Activated naive CD4-positive, alpha-beta T cell treated with anti-CD3 and anti-CD28 coated beads, Interleukin-2, amount 50 U/mL, for 16 hours (primary cell): Measurements from ENCODE around the gene PRRX1.

Experiments used
- DNase-seq: peaks from one replicate; pipeline ENCODE4 v3.0.0-alpha.2; 2020

PRRX1 gene

GRCh38 chr1:170723518-170723917 lies 59.6 kb downstream of the PRRX1 start:
- no peak for DNase-seq

- no peak for DNase-seq
These were observed 61.4 kb downstream of the PRRX1 start for GRCh38 chr1:170725326-170725725.

- no peak for DNase-seq
These were observed 64.0 kb downstream of the PRRX1 start for GRCh38 chr1:170727963-170728362.

- DNase-seq, result no peak
These were observed 65.5 kb downstream of the PRRX1 start for GRCh38 chr1:170729225-170730002.

- no peak for DNase-seq
These were observed 66.1 kb downstream of the PRRX1 start for GRCh38 chr1:170730014-170730413.

- no peak for DNase-seq
These were observed 66.5 kb downstream of the PRRX1 start for GRCh38 chr1:170730438-170730837.

GRCh38 chr1:170731566-170732251 lies 67.8 kb downstream of the PRRX1 start:
- DNase-seq, result no peak

GRCh38 chr1:170732252-170732588 lies 68.3 kb downstream of the PRRX1 start:
- no peak for DNase-seq

GRCh38 chr1:170734412-170735175 lies 70.7 kb downstream of the PRRX1 start:
- DNase-seq, result no peak

- no peak for DNase-seq
These were observed 71.7 kb downstream of the PRRX1 start for GRCh38 chr1:170735366-170736263.

- no peak for DNase-seq
These were observed 75.9 kb downstream of the PRRX1 start for GRCh38 chr1:170739803-170740202.

GRCh38 chr1:170741678-170742077 lies 77.7 kb downstream of the PRRX1 start:
- no peak for DNase-seq

GRCh38 chr1:170742600-170742999 lies 78.7 kb downstream of the PRRX1 start:
- no peak for DNase-seq

- DNase-seq, result no peak
These were observed 79.2 kb downstream of the PRRX1 start for GRCh38 chr1:170743083-170743482.

- DNase-seq, result no peak
These were observed 85.6 kb downstream of the PRRX1 start for GRCh38 chr1:170749549-170749948.

- DNase-seq, result no peak
These were observed 86.0 kb downstream of the PRRX1 start for GRCh38 chr1:170749959-170750358.

- DNase-seq, result no peak
These were observed 91.9 kb downstream of the PRRX1 start for GRCh38 chr1:170755795-170756194.

GRCh38 chr1:170758992-170759391 lies 95.1 kb downstream of the PRRX1 start:
- no peak for DNase-seq

- DNase-seq, result no peak
These were observed 101.3 kb downstream of the PRRX1 start for GRCh38 chr1:170765279-170765678.

GRCh38 chr1:170765712-170766330 lies 101.9 kb downstream of the PRRX1 start:
- no peak for DNase-seq

- no peak for DNase-seq
These were observed 105.0 kb downstream of the PRRX1 start for GRCh38 chr1:170768929-170769328.

GRCh38 chr1:170769691-170770090 lies 105.8 kb downstream of the PRRX1 start:
- no peak for DNase-seq
